NCI-H2196 treated with DMSO at 0.1 percent for 48 hours (cell line): ENCODE results near the gene PARVG.

ENCODE experiments used
- DNase-seq: peaks from one replicate; lab custom pipeline; 2025; ENCODE audit not compliant: unreplicated experiment; lab: John Stamatoyannopoulos, UW

PARVG gene

DNA sequence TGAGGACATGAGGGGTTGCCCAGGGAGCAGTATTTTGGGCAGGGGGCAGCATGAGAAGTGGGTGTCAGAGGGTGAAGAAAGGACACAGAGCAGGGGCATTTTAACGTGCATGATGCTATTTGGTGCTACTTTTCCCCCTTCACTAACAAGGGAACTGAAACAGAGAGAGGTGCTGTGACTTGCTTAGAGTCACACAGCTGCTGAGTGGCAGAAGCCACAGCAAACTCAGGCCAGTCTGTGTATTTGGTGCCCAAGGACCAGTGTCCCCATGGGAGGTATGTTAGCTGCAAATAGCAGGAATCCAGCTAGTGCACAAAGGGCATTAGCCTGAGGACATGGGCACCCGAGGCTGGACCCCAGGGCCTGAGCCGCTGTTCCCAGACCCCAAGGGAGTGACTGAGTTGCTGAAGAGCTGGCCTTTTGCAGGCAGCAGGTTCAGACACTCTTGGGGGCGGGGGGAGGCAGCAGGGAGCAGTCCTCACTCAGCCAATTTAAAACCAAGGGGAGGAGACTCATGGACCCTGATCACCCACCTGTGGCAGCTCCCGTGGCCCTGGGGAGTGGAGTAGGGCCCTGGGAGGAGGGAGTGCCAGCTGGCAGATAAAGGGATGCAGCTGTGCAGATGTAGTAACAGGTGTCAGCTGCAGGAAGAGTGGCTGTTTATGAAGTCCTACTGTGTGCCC, 14.6 kb downstream of the PARVG start:
- no peak for DNase-seq

DNA sequence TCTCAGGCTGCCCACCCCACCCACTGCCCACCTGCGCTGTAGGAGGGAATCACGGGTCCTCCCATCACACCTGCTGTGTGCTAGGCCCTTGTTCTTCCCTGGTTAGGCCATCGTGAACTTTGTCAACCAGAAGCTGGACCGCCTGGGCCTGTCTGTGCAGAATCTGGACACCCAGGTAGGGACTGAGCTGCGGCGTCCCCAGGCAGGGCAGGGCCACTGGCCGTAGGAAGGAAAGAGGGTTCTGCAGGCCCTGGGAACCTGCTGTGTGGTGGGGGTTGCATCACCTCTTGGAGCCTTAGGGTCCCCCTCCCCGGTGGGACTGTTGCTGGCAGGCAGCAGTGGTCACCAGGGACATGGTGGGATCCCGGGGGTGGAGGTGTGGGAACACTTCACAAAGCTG, 15.5 kb downstream of the PARVG start:
- DNase-seq: no peak

DNA sequence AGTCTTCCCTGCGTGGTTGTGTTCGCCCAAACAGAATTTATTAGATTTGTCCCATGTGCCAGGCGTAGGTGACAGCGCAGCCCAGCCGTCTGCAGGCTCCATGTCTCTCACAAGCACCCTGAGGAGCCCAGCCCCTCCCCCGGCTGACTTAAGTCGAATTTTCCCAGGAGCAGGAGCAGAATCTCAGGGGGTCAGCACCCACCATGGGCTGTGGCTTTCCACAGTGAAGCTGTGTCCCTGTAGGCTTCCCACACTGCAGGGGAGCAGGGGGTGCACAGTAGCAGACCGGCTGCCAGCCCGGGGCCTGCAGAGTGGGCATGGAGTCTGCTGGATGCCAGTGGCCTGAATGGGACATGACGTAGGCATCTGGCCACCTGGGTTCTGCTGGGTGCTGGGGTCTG, 16.0 kb downstream of the PARVG start:
- no peak for DNase-seq

DNA sequence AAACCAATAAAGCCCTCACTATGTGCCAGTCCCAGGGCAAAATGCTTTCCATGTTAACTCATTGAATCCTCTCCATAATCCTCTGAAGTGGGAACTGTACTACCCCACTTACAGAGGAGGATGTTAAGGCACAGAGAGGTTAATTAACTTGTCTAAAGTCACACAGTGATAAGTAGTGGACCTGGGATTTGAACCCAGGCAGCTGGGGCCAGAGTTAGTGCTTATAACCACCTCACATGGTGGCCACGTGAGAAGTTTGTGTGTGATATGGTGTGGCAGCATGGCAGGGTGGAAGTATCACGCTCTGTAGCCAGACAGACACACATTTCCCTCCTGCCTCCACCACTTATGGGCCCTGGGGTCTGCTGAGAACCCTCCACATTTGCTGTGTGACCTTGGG, 16.5 kb downstream of the PARVG start:
- no peak for DNase-seq

DNA sequence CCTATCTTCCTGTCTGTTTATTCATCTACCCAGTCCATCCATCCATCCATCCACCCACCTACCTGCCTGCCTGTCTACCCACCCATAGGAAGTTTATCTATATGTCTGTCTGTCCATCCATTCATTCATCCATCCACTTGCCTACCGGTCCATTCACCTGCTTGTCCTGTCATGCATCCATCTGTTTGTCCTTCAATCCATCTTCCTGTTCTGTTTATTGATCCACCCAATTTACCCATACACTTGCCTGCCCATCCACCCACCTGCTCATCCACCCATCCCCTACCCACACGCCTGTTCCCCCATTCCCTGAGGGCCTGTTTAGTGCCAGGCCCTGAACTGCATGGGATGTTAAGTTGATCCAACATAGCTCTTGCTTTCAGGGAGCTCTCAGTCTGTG, 18.4 kb downstream of the PARVG start:
- no peak for DNase-seq

DNA sequence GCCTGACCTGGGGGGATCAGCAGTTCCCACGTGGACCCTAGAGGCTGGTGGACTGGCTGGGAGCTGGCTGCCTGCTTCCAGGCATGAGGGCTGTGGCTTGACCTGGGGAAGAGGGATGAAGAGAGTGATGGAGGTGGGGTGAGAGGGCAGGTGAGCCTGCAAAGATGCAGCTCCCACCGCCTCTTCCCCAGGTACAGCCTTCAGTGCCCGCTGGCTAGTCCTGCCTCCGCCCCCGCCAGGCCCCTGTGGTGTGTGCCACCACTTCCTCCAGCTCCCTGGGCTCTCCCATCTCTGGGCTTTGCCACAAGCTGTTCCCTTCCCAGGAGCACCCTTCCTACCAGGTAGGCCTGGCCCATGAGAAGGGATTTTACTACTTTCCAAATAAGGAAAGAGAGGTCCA, 19.1 kb downstream of the PARVG start:
- no peak for DNase-seq

DNA sequence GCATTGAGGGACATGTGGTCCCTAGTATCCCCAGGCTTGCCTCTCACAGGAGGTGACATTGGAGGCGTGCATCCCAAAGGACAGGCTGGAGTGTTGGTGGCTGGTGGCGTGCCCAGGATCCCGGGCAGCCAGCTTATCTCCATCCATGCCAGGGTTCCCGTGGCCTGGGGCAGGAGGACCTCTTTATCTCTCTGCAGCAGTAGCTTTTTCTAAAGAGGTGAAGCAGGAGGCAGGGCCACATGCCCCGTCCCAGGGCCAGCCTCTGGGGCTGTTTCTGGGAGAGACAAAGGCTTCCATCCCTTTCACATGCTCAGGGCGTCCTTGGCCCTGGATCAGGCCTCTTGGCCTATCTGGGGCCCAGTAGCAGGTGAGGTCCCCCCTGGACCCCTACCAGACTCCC, 19.7 kb downstream of the PARVG start:
- DNase-seq: no peak

DNA sequence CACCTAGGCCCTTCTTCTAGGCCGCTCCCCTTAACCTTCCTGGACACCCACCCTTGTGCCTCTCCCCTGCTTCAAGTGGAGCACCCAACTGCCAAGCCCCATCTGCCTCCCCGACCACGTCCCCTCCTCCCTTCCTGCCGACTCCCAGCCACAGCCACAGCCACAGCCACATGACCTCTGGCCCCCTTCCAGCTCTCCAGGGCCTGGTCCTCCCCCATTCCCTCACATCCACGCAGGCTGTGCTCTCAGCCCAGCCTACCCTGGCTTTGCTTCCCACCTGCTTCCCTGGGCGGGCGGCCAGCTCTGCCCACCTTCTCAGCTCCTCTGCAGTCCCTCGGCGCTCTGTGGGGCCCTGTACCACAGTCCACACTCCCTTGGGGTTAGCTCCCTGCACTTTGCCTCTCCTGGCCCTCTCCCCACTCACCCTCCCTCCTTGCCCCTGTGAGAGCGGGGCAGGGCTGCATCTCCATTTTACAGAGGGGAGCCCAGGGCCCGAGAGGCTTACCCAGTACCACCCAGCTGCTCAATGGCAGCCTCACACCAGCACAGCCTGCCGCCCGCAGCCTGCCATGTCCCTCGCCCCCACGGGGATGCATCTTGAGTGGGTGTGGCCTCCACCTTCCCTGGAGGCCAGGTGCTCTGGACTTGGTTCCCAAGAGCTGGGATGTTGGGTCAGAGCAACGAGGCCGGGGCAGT, 20.3 kb downstream of the PARVG start:
- DNase-seq: no peak

DNA sequence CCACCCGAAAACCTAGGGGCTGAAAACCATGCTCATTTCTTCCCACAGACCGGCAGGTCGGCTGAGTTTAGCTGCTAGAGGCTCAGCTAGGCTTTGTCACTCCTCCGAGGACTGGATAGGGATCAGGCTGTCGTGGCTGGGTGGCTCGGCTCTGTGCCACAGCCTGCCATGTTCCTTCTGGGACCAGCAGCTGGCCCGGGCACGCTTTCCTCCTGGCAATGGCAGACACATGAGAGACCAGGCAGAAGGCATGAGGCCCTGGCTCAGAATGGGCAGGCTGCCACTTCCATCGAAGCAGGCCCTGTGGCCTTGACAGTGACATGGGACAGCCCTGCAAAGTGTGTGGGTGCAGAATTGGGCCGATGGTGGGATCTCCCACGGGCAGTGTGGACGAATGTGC, 20.9 kb downstream of the PARVG start:
- no peak for DNase-seq

DNA sequence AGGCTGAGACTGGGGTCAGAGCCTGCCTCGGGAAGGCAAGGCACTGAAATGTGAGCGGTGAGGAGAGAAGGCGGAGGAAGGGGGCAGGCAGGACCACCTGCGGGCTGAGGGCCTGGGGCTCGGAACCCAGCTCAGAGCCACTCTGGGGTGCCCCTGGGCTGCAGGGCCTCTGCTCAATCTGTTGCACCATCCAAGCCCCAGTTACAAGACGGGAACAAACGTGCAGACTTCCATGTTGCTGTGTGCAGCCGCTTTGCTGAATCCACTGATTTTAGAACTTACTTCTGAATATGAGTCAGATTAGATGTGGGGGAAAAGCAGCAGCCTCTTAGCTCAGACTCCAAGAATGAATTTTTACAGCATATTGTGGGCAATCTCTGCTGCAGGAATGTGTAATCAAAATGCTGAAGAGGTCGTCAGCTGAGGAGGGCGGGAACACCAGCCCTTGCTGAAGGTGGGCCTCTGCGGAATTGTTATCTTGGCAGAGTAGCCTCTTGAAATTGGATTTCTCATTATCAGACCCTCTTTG, 21.6 kb downstream of the PARVG start:
- DNase-seq: no peak

DNA sequence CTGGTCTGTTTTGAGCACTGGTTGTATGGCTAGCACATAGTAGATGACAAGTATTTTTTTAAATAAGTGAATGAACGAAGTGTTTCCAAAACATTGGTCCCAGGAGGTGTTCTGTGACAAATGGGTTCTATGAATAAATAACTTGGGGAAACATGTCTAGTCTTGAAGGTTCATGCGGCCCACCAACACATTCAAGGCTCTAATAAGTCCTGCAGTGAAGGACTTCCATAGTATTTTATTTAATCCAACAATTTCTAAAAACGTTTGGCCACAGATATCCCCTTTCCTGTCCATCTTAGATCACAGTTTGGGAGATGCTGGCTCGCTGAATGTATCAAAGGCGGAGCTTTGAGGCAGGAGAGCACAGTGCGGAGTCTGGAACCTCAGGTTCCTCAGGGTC, 22.5 kb downstream of the PARVG start:
- no peak for DNase-seq

DNA sequence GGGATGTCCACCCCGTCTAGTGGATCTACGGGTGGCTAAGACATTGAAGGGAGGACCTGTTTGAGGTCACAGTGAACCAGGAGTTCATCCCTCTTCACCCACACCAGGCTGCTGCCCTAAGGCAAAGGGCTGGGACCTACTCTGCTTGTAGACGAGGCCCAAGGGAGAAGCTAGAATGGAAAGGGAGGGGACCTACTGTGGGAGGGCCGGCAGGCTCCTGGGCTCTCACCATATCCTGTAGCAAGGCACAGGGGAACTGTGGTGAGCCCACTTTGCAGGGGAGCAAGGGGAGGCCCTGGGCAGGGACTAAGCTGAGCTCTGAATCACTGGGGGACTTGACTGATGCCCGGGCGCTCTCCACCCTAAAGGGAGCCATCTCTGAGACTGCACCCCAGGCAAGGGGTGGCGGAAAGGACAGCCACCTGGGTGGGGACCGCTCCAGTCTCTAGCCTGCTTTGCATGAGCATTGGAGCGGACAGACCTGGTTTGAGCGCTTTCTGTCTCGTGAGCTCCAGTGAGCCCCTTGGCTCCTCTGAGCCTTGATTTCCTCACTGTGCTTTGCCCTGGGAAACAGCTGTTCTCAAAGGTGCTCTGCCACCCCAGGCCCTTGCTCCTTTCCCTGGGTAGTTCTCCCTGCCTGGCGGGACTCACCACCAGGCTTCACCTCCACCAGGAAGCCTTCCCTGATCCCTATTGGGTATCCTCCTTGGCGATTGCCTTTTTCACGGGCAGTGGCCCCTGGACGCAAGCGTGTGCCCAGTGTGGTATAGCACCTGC, 24.2 kb downstream of the PARVG start:
- no peak for DNase-seq

DNA sequence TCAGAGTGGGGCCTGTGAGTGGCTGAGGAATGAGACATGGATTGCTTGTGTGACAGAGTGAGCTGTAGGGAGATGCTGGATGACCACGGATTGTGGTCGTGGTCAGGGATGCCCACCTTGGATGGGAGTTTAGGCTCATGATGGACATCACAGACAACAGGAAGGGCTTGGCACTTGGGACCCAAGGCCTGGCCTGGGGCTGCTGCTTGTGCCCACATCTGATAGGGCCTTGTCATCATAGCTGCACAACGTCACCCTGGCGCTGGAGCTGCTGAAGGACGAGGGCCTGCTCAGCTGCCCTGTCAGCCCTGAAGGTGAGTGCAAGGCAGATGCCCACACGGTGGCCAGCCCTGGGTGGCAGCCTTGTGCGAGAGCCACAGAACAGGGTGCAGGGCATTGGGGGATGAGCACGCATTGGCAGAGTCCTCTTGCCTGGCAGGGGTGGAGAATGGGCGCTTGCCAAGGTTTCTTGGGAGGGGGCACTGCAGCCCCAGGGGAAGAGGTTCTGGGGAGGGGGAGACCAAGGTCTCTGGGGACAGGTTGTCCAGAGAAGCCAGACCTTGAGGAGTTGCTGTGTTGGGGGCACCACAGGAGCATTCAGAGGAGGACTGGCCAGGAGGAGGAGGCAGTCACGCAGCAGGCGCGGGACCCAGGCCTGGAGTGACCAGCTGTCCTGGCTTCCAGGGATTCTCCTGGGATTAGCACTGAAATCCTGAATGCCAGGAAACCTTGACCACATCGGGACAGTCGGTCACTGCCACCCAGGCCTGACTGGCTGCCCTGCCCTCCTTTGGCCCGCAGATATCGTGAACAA, 25.0 kb downstream of the PARVG start:
- DNase-seq: no peak

DNA sequence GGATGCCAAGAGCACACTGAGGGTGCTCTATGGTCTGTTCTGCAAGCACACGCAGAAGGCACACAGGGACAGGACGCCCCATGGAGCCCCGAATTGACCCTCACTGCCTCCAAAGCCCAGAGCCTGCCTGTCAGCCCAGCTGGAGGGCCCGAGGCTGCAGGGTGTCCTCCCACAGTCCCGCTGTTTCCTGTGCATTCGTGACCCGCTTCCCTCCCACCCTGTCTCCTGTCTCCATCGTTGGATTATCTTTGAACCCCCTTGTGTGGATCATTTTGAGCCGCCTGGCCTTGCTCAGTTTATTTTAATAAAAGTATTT, 25.6 kb downstream of the PARVG start:
- no peak for DNase-seq

DNA sequence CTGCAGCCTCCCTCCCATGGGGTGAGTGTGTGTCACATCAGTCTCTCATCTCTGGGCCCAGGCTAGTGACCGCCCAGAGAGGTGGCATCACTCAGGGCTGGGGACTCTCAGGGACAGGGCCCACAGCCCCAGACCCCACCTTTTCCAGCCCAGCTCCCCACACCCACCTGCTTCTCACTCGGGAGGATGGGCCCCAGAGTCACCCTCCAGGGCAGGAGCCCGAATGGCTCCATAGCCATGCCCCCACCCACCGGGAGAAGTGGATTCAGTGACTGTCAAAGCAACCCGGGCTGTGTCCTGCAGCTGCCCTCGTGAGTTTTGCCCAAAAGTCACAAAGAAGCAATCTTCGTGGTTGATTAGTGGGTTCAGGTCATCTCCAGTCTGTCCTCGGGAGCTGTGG, 26.0 kb downstream of the PARVG start:
- no peak for DNase-seq

DNA sequence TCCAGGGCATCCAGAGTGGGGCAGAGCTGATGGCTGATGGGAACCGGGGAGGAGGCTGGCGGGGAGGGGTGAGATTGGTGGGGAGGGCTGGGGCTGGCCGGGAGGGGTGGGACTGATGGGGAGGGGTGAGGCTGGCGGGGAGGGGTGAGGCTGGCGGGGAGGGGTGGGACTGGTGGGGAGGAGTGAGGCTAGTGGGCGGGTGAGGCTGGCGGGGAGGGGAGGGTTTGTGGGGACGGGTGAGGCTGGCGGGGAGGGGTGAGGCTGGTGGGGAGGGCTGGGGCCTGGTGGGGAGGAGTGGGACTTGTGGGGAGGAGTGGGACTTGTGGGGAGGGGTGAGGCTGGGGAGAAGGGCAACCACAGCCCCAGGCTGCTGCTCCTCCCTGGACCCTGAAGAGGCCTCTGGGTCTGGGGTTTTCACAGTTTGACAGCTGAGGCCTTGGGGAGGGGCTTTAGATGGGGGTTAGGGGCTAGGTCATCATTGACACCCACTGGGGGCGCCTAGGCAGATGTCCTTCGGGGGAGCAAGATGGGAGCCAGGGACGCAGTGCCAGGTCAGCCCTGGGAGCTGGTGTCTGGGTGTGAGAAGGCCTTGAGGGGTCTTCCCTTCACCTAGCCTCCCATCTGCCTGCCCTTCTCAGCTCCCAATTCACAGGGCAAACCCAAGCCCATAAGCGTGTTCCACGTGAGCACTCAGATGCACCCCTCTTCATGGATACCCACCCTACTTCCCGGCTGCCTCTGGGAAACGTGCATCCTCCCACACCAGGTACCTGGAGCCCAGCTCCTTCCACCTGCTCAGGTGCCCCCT, 26.7 kb downstream of the PARVG start:
- DNase-seq: no peak

DNA sequence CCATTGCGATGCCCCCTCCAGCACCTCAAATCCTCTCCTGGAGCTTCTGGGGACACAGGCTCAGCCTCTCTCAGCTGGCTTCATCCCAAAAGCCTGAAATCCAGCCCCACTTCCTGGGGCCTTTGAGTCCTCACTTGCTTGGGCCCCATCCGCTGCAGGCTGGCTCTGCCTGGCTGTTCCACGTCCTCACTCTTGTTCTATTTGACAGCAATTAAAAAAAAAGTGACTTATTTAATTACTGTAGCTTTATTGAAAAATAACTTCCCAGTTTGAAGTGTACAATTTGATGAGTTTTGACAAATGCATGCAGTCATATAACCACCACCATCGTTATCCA, 27.2 kb downstream of the PARVG start:
- no peak for DNase-seq

DNA sequence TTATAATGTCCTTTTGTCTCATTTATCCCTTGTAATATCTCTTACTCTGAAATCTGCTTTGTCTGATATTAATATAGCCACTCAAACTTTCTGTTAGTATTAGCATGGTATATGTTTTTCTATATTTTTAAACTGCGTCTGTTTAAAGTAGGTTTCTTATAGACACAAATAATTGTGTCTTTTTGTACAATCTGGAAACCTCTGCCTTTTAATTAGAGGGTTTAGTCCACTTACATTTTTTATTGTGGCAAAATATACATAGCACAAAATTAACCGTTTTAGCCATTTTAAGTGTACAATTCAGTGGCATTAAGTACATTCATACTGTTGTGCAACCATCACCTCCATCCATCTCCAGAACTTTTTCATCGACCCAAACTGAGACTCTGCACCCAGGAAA, 28.6 kb downstream of the PARVG start:
- DNase-seq: no peak

DNA sequence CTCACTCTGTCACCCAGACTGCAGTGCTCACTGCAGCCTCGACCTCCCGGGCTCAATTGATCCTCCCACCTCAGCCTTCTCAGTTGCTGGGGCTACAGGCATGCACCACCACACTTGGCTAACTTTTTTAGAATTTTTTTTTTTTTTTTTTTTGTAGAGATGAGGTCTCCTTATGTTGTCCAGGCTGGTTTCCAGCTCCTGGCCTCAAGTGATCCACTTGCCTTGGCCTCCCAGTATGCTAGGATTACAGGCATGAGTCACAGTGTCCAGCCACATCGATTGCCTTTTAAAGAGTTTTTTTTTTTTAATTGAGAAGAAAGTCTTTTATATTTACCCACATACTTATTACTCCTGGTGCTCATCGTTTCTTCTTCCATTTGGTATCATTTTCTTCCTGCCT, 30.0 kb downstream of the PARVG start:
- no peak for DNase-seq

DNA sequence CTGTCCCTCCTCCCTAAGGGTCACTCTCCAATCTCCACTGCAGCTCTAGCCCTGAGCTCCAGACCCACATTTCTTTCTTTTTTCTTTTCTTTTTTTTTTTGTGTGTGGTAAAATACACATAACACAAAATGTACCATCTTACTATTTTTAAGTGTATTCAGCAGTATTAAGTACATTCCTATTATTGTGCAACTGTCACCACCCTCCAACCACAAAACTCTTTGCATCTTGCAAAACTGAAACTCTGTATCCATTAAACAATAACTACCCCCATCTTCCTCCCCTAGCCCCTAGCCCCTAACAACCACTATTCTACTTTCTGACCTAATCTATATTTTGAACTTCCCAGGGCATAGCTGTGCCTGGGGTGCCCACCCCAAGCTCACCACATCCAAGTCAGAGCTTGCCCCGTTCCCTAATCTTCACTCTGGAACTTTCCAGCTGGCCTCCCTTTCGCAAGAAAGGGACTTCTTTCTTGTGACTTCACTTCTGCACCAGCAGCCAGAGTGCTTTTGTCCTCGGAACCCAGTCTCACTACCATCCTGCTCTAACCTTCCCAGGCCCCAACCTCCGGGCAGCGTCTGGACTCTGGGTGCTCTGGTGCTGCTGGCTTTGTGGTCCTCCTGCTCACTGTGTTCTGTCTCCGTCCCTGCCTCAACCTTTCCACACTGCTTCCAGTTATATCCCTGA, 30.7 kb downstream of the PARVG start:
- DNase-seq: no peak
